ENCODE data around the gene POLRMT.
"Not testable (repeated sequence)": the region's sequence is repeated elsewhere in the genome, so short reads cannot be mapped to it uniquely, and the experiment has no call there.

Gene POLRMT

DNA sequence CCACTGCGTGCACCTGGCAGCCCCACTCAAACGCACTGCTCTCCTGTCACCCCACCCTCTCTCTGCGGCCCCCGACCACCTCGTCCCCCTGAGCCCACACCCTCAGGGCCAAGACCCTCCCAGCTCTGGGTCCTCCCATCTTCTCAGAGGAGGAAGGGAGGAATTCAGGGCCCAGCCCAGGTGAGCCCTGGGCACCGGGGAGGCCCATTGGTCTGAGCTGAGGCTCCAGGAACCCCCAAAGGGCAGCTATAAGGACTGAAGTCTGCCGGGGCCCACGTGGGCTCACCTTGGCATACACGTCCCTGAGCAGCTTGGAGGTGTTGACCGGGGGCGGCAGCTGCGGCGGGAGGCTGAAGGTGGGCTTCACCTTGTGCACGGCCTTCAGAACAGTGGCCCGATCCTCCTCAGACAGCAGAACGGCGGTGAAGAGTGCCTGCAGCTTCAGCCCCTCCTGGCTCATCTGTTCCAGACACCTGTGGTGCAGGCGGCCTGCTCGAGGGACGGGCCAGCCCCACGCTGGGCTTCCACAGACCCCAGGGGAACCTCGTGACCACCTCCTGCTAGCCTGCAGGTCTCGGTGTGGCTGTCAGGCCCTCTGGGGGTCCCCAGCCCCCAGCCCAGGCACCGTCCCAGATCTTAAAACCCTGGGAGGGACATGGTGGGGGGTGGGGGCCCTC, 8.8 kb downstream of the POLRMT start:
- Histone ChIP-seq H3K27ac (ENCODE audit: low read depth, low read length) (no peak overlapping the region), H3K36me3 (ENCODE audit: control insufficient read depth in 1 of 2, insufficient read depth in 2 of 2, low read length in 2 of 2) (peaks cover 9 to 52% of the 10 kb centered on the region in 2 donors), H3K9me3 (ENCODE audit: control insufficient read depth in 1 of 2, low read length in 2 of 2) (no peaks in the 10 kb centered on the region), H3K4me1 (ENCODE audit: control insufficient read depth in 1 of 2, insufficient read depth in 2 of 2, low read length in 2 of 2) (no peaks in the 10 kb centered on the region), H3K9ac (ENCODE audit: low read depth in 1 of 2, low read length in 2 of 2) (no peak overlapping the region), H3K4me3 (ENCODE audit: low read depth in 1 of 2, low read length in 2 of 2) (no peak overlapping the region), H3K27me3 (ENCODE audit: control insufficient read depth in 1 of 2, insufficient read depth in 2 of 2, low read length in 2 of 2) (no peaks in the 10 kb centered on the region)

DNA sequence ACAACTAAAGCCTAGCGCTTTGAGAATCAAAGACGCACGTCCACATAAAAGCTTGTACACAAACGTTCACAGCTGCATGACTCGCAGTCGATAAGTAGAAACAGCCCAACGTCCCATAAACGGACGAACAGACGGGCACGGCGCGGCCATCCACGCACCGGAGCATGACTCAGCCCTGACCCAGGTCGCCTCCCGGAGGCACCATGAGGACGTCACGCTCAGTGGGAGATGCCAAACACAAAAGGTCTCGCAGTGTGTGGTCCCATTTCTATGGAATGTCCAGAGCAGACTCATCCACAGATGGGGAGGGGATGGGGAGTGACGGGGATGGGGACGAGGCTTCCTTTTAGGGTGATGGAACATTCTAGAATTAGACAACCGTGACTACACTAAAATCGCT, 9.4 kb downstream of the POLRMT start:
- Histone ChIP-seq H3K9ac (ENCODE audit: low read depth in 1 of 2, low read length in 2 of 2) (no peak overlapping the region), H3K4me1 (ENCODE audit: control insufficient read depth in 1 of 2, insufficient read depth in 2 of 2, low read length in 2 of 2) (no peaks in the 10 kb centered on the region), H3K36me3 (ENCODE audit: control insufficient read depth in 1 of 2, insufficient read depth in 2 of 2, low read length in 2 of 2) (peaks cover 12 to 56% of the 10 kb centered on the region in 2 donors), H3K9me3 (ENCODE audit: control insufficient read depth in 1 of 2, low read length in 2 of 2) (no peaks in the 10 kb centered on the region), H3K27me3 (ENCODE audit: control insufficient read depth in 1 of 2, insufficient read depth in 2 of 2, low read length in 2 of 2) (no peaks in the 10 kb centered on the region), H3K4me3 (ENCODE audit: low read depth in 1 of 2, low read length in 2 of 2) (no peak overlapping the region), H3K27ac (ENCODE audit: low read depth, low read length) (no peak overlapping the region)

DNA sequence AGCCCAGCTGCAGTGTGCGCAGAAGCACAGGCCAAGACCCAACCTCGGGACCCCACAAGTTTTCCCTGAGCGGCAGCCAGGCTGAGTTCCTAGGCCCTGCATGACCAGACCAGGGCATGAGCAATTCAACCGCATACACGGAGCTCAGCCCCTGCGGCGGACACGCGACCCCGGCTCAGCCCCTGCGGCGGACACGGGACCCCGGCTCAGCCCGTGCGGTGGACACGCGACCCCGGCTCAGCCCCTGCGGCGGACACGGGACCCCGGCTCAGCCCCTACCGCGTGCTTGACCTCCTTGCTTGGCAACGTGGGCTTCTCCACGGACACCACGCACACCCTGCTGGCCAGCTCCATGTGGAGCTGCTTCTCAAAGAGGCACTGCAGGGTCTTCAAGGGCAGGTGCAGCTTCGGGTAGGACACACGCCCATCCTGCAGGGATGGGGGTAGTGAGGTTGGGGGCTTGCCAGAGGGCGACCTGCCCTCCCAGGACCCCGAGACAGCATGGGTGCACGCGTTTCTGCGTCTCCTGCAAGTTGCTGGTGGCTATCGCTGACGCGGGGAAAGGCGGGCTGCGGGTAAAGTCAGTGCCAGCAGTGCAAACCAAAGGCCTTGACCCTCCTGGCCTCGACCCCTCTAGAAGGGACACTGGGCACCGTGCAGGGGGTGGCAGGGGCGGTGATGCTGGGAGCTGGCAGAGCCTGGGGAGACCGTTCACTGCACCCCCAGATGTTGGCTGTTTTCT, 10.0 kb downstream of the POLRMT start:
- no peak overlapping the region for H3K9ac ChIP-seq (ENCODE audit: low read depth in 1 of 2, low read length in 2 of 2)
- H3K36me3 ChIP-seq (ENCODE audit: control insufficient read depth in 1 of 2, insufficient read depth in 2 of 2, low read length in 2 of 2), result peaks cover 18 to 57% of the 10 kb centered on the region in 2 donors
- no peak overlapping the region for H3K4me3 ChIP-seq (ENCODE audit: low read depth in 1 of 2, low read length in 2 of 2)
- no peak overlapping the region for H3K27ac ChIP-seq (ENCODE audit: low read depth, low read length)
- H3K4me1 ChIP-seq (ENCODE audit: control insufficient read depth in 1 of 2, insufficient read depth in 2 of 2, low read length in 2 of 2), result no peaks in the 10 kb centered on the region
- no peaks in the 10 kb centered on the region for H3K27me3 ChIP-seq (ENCODE audit: control insufficient read depth in 1 of 2, insufficient read depth in 2 of 2, low read length in 2 of 2)
- H3K9me3 ChIP-seq (ENCODE audit: control insufficient read depth in 1 of 2, low read length in 2 of 2), result no peaks in the 10 kb centered on the region

DNA sequence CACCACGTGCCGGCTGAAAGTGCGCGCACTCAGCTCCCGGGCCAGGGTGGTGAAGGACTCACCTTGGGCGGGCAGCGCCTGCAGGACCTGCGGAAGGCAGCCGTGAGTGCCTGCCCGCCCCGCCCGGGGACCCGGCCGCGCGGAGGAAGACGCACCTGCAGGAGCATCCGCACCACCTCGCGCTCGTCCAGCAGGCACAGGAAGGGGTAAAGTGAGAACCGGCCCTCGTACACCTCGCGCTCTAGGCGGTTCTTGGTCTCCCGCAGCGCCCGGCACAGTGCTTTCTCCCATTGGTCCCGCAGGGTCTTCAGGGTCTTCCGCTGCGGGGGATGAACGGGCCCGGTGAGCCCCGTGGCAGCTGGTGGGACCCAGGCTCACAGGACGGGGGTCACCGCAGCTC, 10.7 kb downstream of the POLRMT start:
- Histone ChIP-seq H3K27me3 (ENCODE audit: control insufficient read depth in 1 of 2, insufficient read depth in 2 of 2, low read length in 2 of 2) (no peaks in the 10 kb centered on the region), H3K27ac (ENCODE audit: low read depth, low read length) (no peak overlapping the region), H3K4me1 (ENCODE audit: control insufficient read depth in 1 of 2, insufficient read depth in 2 of 2, low read length in 2 of 2) (no peaks in the 10 kb centered on the region), H3K4me3 (ENCODE audit: low read depth in 1 of 2, low read length in 2 of 2) (no peak overlapping the region), H3K9me3 (ENCODE audit: control insufficient read depth in 1 of 2, low read length in 2 of 2) (no peaks in the 10 kb centered on the region), H3K36me3 (ENCODE audit: control insufficient read depth in 1 of 2, insufficient read depth in 2 of 2, low read length in 2 of 2) (peaks cover 18 to 58% of the 10 kb centered on the region in 2 donors), H3K9ac (ENCODE audit: low read depth in 1 of 2, low read length in 2 of 2) (no peak overlapping the region)

DNA sequence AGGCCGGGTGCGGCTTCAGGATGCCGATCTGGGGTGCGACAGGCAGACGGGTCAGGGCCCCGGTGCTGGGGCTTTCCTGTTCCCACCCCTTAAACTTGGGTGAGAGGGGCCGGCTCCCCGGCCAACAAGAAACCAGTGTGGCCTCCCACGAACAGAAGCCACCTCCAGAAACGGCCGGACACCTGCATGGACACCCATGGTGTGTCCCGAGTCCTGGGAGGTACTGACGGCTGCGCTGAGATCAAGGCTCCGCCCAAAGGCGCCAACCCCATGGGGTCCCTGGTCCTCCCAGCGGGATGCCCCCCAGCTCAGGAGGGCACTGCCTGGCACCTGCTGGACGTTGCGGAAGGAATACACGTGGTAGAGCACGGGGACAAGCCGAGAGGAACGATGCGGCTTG, 11.5 kb downstream of the POLRMT start:
- Histone ChIP-seq H3K4me3 (ENCODE audit: low read depth in 1 of 2, low read length in 2 of 2) (no peak overlapping the region), H3K36me3 (ENCODE audit: control insufficient read depth in 1 of 2, insufficient read depth in 2 of 2, low read length in 2 of 2) (peaks cover 18 to 58% of the 10 kb centered on the region in 2 donors), H3K4me1 (ENCODE audit: control insufficient read depth in 1 of 2, insufficient read depth in 2 of 2, low read length in 2 of 2) (no peaks in the 10 kb centered on the region), H3K9ac (ENCODE audit: low read depth in 1 of 2, low read length in 2 of 2) (no peak overlapping the region), H3K27me3 (ENCODE audit: control insufficient read depth in 1 of 2, insufficient read depth in 2 of 2, low read length in 2 of 2) (no peaks in the 10 kb centered on the region), H3K9me3 (ENCODE audit: control insufficient read depth in 1 of 2, low read length in 2 of 2) (no peaks in the 10 kb centered on the region), H3K27ac (ENCODE audit: low read depth, low read length) (no peak overlapping the region)

DNA sequence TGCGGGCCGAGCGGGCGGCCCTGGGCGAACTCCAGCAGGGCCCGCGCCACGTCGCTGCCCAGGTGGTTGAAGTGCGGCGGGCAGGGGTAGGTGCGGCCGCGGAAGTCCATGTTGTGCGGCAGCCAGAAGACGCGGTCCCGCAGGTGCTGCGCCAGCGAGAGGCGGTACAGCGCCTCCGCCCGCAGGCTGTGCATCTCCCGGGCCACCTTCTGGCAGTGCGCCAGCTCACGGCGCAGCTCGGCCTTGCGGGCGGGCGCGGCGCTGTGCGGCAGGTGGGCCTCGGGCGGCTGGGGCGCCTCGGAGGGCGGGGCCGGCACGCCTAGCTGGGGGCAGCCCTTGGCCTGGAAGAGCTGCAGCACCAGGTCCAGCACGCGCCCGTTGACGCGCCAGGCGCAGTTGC, 12.1 kb downstream of the POLRMT start:
- H3K27me3 ChIP-seq (ENCODE audit: control insufficient read depth in 1 of 2, insufficient read depth in 2 of 2, low read length in 2 of 2); H3K9ac ChIP-seq (ENCODE audit: low read depth in 1 of 2, low read length in 2 of 2); H3K4me1 ChIP-seq (ENCODE audit: control insufficient read depth in 1 of 2, insufficient read depth in 2 of 2, low read length in 2 of 2); H3K9me3 ChIP-seq (ENCODE audit: control insufficient read depth in 1 of 2, low read length in 2 of 2); H3K27ac ChIP-seq (ENCODE audit: low read depth, low read length); H3K4me3 ChIP-seq (ENCODE audit: low read depth in 1 of 2, low read length in 2 of 2): not testable (repeated sequence)
- peaks cover 18 to 58% of the 10 kb centered on the region in 2 donors for H3K36me3 ChIP-seq (ENCODE audit: control insufficient read depth in 1 of 2, insufficient read depth in 2 of 2, low read length in 2 of 2)

DNA sequence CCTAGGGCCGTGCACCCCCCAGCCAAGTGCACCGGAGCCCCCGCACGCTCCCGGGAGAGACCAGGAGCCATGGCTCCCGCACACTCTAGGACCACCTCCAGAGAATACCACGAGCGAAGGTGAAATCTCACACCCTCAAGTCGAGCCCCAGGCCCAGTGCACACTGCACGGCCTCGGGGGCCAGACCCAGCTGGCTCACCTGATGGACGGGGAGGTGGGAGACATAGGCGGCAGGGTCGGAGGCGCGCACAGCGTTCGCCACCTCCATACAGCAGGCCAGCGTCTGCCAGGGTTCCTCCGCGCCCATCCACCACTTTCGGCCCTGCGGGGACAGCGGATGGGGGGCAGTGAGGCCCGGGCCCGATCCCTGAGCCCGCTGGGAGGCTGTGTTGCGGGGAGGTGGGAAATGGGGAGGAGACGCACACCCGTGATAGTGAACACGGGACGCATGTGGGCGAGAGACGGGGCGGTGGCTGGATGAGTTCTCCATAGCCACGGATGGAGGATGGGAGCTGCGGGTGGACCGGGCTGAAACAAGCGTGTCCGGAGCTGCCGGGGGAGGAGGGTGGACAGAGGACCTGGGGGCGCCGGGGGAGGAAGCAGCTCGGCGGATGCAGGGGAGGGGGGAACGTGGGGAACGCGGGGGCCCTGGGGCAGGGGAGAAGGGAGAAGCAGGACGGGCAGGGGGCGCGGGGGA, 13.0 kb downstream of the POLRMT start:
- Histone ChIP-seq H3K36me3 (ENCODE audit: control insufficient read depth in 1 of 2, insufficient read depth in 2 of 2, low read length in 2 of 2) (peaks cover 17 to 52% of the 10 kb centered on the region in 2 donors), H3K9ac (ENCODE audit: low read depth in 1 of 2, low read length in 2 of 2) (no peak overlapping the region), H3K27ac (ENCODE audit: low read depth, low read length) (no peak overlapping the region), H3K4me3 (ENCODE audit: low read depth in 1 of 2, low read length in 2 of 2) (no peak overlapping the region), H3K27me3 (ENCODE audit: control insufficient read depth in 1 of 2, insufficient read depth in 2 of 2, low read length in 2 of 2) (no peaks in the 10 kb centered on the region), H3K9me3 (ENCODE audit: control insufficient read depth in 1 of 2, low read length in 2 of 2) (no peaks in the 10 kb centered on the region), H3K4me1 (ENCODE audit: control insufficient read depth in 1 of 2, insufficient read depth in 2 of 2, low read length in 2 of 2) (no peaks in the 10 kb centered on the region)

DNA sequence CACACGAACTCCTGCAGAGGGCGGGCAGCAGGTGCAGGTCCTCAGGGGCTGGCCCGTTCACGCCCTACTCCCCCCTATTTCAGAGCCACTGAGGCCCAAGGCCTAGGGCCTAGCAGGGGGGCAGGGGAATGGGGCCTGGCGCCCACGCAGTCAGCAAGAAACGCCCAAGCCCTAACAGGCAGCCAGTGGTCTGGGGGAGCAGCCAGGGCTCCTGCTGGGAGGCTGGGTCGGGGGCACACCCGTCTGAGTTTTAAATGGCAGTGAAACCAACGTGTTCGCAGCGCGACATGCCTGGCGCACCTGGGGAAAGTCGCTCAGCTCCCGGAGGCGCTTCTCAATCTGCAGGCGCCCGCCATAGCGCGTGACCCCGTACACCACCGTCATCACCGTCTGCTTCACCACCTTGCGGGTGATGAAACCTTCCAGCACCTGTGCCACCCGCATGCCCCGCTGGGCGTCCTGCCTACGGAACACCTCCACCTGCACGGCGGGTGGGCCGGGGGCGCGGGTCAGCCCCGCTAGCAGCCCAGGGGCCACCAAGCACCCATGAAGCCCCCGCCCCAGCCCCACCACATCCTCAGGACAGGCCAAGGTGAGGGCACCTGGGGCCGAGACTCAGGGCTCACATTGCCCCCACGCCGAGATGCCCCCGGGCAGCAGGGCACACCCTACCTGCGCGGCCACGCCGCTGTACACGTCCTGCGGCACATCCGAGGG, 13.9 kb downstream of the POLRMT start:
- Histone ChIP-seq H3K27me3 (ENCODE audit: control insufficient read depth in 1 of 2, insufficient read depth in 2 of 2, low read length in 2 of 2) (no peaks in the 10 kb centered on the region), H3K27ac (ENCODE audit: low read depth, low read length) (no peak overlapping the region), H3K4me1 (ENCODE audit: control insufficient read depth in 1 of 2, insufficient read depth in 2 of 2, low read length in 2 of 2) (no peaks in the 10 kb centered on the region), H3K4me3 (ENCODE audit: low read depth in 1 of 2, low read length in 2 of 2) (no peak overlapping the region), H3K9ac (ENCODE audit: low read depth in 1 of 2, low read length in 2 of 2) (no peak overlapping the region), H3K9me3 (ENCODE audit: control insufficient read depth in 1 of 2, low read length in 2 of 2) (no peaks in the 10 kb centered on the region), H3K36me3 (ENCODE audit: control insufficient read depth in 1 of 2, insufficient read depth in 2 of 2, low read length in 2 of 2) (peaks cover 14 to 44% of the 10 kb centered on the region in 2 donors)

DNA sequence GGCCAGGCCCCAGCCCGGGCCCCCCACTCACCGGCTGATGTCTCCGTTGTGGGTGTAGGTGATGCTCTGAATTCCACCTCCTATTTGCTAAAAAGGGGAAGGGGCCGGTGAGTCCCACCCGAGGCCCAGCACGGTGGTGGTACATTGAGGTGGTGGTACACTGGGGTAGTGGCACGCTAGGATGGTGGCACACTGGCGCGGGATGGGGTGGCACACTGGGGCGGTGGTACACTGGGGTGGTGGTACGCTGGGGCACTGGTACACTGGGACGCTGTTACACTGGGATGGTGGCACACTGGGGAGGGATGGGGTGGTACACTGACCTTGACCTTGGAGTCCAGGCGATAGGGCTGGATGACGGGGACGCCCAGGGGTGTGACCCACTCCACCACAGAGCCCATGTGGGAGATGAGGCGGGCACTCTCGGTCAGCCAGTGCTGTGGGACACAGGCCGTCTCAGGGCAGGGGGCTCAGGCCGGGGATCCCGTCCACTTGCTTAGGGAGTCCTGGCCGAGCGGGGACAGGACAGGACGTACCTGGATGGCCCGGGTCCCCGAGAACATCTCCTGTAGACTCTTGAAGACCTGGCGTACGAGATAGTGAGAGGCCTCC, 14.6 kb downstream of the POLRMT start:
- no peak overlapping the region for H3K27ac ChIP-seq (ENCODE audit: low read depth, low read length)
- no peaks in the 10 kb centered on the region for H3K9me3 ChIP-seq (ENCODE audit: control insufficient read depth in 1 of 2, low read length in 2 of 2)
- no peak overlapping the region for H3K9ac ChIP-seq (ENCODE audit: low read depth in 1 of 2, low read length in 2 of 2)
- no peaks in the 10 kb centered on the region for H3K4me1 ChIP-seq (ENCODE audit: control insufficient read depth in 1 of 2, insufficient read depth in 2 of 2, low read length in 2 of 2)
- no peaks in the 10 kb centered on the region for H3K27me3 ChIP-seq (ENCODE audit: control insufficient read depth in 1 of 2, insufficient read depth in 2 of 2, low read length in 2 of 2)
- H3K4me3 ChIP-seq (ENCODE audit: low read depth in 1 of 2, low read length in 2 of 2), result no peak overlapping the region
- peaks cover 14 to 42% of the 10 kb centered on the region in 2 donors for H3K36me3 ChIP-seq (ENCODE audit: control insufficient read depth in 1 of 2, insufficient read depth in 2 of 2, low read length in 2 of 2)

All from duodenal mucosa (tissue), 2 donors.